ENCODE measurements around the gene TCF7.

- TF ChIP-seq GATA2 (CRISPR knock-in tag; IDR thresholded peaks at IDR 0.05), result peak; percentile 100
- no peak for TF ChIP-seq YY1 (IDR thresholded peaks at IDR 0.05; ENCODE audit: low read depth)
- no peak for TF ChIP-seq CTCF (IDR thresholded peaks at IDR 0.05)
- peak; percentile 46; the same call in 1 of the 2 replicates for TF ChIP-seq POLR2AphosphoS5 (IDR thresholded peaks at IDR 0.05; ENCODE audit: low read depth, low read length)
- peak; percentile 96 for TF ChIP-seq FOXJ3 (CRISPR knock-in tag; IDR thresholded peaks at IDR 0.05)
- no peak for TF ChIP-seq FOSL2 (IDR thresholded peaks at IDR 0.05; ENCODE audit: borderline replicate concordance, low read depth)
- TF ChIP-seq GABPA (IDR thresholded peaks at IDR 0.05; ENCODE audit: low read depth), result no peak
- no peak for TF ChIP-seq EZH2phosphoT487 (IDR thresholded peaks at IDR 0.05; ENCODE audit: borderline replicate concordance, low read depth)
- TF ChIP-seq RFX5 (IDR thresholded peaks at IDR 0.05; ENCODE audit: low read length), result no peak
- TF ChIP-seq TAF1 (IDR thresholded peaks at IDR 0.05; ENCODE audit: borderline replicate concordance, low read depth, low read length), result no peak
- TF ChIP-seq IRF3 (IDR thresholded peaks at IDR 0.05; ENCODE audit: low read depth, low read length), result no peak
- TF ChIP-seq RCOR1 (IDR thresholded peaks at IDR 0.05; ENCODE audit: low read length), result peak; percentile 95
- TF ChIP-seq EP300 (IDR thresholded peaks at IDR 0.05; ENCODE audit: borderline replicate concordance in 1 of 2, low read depth in 1 of 2, low read length in 1 of 2), result peak; percentile 19 to 99; a peak in 3 of 4 replicates
- no peak for TF ChIP-seq REST (IDR thresholded peaks at IDR 0.05; ENCODE audit: low read depth, low read length)
These were observed 7.3 kb upstream of the TCF7 start for GRCh38 chr5:134106991-134107701.

All from SK-N-SH (cell line).